ENCODE data around the gene GTF2A1. TPM values are rescaled to one million over a fixed set of nuclear protein-coding genes. Genes with fewer than 3 reads are reported as not detected.

GTF2A1 gene
- total RNA-seq, 4 donors from 2014 or later, result 12.5 to 28.9 (median 18.6) TPM

GRCh38 chr14:81161749-81162148 lies 59.0 kb downstream of the GTF2A1 start:
- no peak for TF ChIP-seq POLR2A (IDR thresholded peaks at IDR 0.05)
- TF ChIP-seq, protein P1, sequence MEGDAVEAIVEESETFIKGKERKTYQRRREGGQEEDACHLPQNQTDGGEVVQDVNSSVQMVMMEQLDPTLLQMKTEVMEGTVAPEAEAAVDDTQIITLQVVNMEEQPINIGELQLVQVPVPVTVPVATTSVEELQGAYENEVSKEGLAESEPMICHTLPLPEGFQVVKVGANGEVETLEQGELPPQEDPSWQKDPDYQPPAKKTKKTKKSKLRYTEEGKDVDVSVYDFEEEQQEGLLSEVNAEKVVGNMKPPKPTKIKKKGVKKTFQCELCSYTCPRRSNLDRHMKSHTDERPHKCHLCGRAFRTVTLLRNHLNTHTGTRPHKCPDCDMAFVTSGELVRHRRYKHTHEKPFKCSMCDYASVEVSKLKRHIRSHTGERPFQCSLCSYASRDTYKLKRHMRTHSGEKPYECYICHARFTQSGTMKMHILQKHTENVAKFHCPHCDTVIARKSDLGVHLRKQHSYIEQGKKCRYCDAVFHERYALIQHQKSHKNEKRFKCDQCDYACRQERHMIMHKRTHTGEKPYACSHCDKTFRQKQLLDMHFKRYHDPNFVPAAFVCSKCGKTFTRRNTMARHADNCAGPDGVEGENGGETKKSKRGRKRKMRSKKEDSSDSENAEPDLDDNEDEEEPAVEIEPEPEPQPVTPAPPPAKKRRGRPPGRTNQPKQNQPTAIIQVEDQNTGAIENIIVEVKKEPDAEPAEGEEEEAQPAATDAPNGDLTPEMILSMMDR (IDR thresholded peaks at IDR 0.05), result no peak
- H3K4me3 ChIP-seq, result no peak overlapping the region

DNA sequence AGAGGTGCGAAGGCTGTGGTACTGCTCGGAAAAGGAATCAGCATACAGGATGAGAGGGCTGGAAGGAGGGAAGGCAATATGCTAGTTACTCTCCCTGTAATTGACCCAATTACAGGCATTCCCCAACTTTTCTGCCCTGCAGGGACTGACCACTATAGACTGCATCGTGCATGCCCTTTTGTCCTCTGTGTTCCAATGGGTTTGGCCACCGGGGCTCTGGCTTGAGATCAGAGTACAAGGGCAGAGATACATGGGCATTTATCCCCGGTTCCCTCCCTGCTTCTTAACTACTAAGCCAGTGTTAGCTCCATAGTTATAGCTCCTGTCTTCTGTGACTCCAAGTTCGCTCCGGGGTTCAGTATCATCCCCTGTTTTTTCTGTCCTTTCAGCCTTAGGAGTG lies 59.7 kb downstream of the GTF2A1 start:
- Histone ChIP-seq H3K4me1 (no peaks in the 10 kb centered on the region), H3K27ac (no peak overlapping the region), H3K36me3 (no peaks in the 10 kb centered on the region), H3K9me3 (no peaks in the 10 kb centered on the region), H3K4me3 (no peak overlapping the region), H3K27me3 (no peaks in the 10 kb centered on the region)
- DNase-seq, result no peak
- TF ChIP-seq, protein P1 (IDR thresholded peaks at IDR 0.05), result no peak
- TF ChIP-seq POLR2A (IDR thresholded peaks at IDR 0.05), result no peak

More at GRCh38 chr14:81161749-81162148, 59.0 kb downstream of the GTF2A1 start:
- H3K36me3 ChIP-seq, result no peaks in the 10 kb centered on the region
- H3K4me1 ChIP-seq, result no peaks in the 10 kb centered on the region
- no peaks in the 10 kb centered on the region for H3K27me3 ChIP-seq
- H3K27ac ChIP-seq, result no peak overlapping the region
- H3K9me3 ChIP-seq, result no peaks in the 10 kb centered on the region
- DNase-seq, result no peak

DNA sequence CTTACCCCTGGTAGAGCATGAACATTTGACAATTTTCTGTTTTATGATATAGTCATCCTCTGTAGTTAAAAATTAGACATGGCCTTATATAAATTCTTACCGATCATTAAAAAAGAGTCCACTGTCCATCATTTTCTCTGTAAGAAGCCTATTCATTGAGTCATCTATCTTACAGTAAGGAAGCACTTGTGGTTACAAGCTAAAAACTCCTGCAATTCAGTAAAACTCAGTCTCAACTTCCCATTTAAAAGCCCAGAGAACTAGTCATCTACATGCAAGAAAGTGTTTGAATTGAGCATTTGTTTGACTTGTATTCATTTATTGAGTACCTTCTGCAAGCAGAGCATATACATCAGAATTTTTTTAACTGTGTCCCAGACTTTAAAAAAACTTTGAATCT lies 63.3 kb downstream of the GTF2A1 start:
- no peaks in the 10 kb centered on the region for H3K4me1 ChIP-seq
- no peaks in the 10 kb centered on the region for H3K36me3 ChIP-seq
- no peaks in the 10 kb centered on the region for H3K9me3 ChIP-seq
- DNase-seq, result no peak
- no peak overlapping the region for H3K4me3 ChIP-seq
- H3K27ac ChIP-seq, result no peak overlapping the region
- no peaks in the 10 kb centered on the region for H3K27me3 ChIP-seq
- no peak for TF ChIP-seq POLR2A (IDR thresholded peaks at IDR 0.05)
- TF ChIP-seq, protein P1 (IDR thresholded peaks at IDR 0.05), result no peak

GRCh38 chr14:81153187-81153586 lies 67.6 kb downstream of the GTF2A1 start:
- DNase-seq, result no peak
- TF ChIP-seq, protein P1 (IDR thresholded peaks at IDR 0.05), result no peak
- no peak for TF ChIP-seq POLR2A (IDR thresholded peaks at IDR 0.05)
- Histone ChIP-seq H3K4me1 (no peaks in the 10 kb centered on the region), H3K27me3 (no peaks in the 10 kb centered on the region), H3K4me3 (no peak overlapping the region), H3K9me3 (no peaks in the 10 kb centered on the region), H3K27ac (no peak overlapping the region), H3K36me3 (no peaks in the 10 kb centered on the region)

DNA sequence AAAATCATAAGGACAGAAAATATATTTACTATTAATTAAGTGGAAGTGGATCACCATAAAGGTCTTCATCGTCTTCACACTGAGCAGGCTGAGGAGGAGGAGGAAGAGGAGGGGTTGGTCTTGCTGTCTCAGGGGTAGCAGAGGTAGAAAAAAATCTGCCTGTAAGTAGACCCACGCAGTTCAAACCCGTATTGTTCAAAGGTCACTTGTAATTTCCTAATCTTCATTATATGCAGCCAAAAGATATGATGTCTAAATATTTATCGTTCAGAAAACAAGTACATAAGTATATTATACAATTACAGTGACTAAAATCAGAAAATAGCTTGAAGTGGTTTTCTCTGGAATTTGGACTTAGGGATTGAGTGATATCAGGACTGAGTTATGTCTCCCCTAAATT lies 72.1 kb downstream of the GTF2A1 start:
- H3K9me3 ChIP-seq, result no peaks in the 10 kb centered on the region
- H3K27me3 ChIP-seq, result no peaks in the 10 kb centered on the region
- TF ChIP-seq, protein P1 (IDR thresholded peaks at IDR 0.05), result no peak
- TF ChIP-seq POLR2A (IDR thresholded peaks at IDR 0.05), result no peak
- H3K36me3 ChIP-seq, result no peaks in the 10 kb centered on the region
- no peak for DNase-seq
- H3K4me1 ChIP-seq, result peaks cover 0 to 8% (median 2%) of the 10 kb centered on the region in 4 donors
- H3K27ac ChIP-seq, result no peak overlapping the region
- H3K4me3 ChIP-seq, result no peak overlapping the region
